GM19023 (cell line): ENCODE results near the gene ST8SIA1.

Experiments used
- ATAC-seq: cut with Tn5 transposase; IDR thresholded peaks from one replicate; pipeline ENCODE4 v1.9.1; 2021; ENCODE audit warnings: mild to moderate bottlenecking, moderate library complexity; ENCODE audit not compliant: unreplicated experiment

ST8SIA1 gene

DNA sequence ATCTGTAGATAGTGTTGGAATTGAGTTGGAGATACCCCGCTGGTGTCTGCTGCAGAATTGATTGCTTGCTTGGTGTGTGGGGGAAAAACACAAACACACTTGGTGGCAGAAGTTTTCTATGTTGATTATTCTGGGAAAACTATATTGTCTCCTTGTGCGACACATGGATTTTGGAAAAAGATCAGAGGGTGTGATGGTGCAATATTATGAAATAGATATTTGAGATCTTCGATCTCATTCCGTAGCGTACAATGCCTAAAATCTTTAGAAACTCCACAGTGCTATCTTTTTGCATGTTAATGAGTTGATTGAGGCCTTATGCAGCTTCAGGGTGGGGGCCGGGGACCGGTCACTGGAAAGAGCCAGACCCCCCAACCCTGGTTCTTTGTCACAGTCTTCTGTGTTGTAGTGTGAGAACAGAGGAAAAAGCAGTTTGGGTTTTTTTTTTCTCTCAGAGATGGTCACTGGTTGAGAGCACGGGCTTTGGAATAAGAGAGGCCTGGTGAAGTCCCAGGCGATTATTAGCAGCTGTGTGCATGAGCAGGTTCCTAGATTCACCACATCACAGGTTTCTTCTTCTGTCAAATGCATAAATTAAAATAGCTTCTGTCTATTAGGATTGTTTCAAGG is 88.2 kb downstream of the ST8SIA1 start:
- ATAC-seq: no peak

DNA sequence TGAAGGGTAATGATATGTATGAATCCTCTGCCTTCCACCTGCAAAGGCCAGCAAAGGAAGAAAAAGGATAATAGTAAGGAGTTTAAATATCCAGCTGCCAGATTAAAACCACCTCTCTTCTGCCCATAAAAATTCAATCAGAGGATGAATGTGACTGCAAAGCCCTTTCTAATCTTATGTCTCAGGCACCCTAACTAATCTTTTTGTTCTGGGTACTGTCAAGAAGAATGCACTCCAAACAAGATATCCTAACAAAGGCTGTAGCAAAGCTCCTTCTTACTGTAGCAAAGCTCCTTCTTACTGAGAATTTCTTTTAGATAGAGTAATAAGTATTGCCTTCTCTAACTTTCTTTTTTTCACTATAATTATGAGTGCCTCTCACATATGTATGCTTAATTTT is 91.8 kb downstream of the ST8SIA1 start:
- no peak for ATAC-seq

DNA sequence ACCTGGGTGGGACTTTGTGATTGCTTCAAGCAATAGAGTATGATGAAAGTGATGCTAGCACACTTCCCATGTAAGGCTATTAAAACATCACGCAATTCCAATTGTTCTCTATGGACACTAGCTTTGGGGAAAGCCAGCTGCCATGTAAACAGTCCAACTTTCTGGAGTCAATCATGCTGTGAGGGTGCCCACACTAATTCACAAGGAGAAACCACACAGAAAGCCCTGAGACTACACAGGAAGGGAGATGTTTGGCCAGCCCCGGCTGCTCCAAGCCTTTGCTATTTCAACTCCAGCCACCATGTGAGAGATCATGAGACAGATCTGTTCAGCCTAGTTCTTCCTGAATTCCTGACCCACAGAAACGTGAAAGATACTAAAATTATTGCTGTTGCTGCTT is 96.3 kb downstream of the ST8SIA1 start:
- ATAC-seq: no peak

DNA sequence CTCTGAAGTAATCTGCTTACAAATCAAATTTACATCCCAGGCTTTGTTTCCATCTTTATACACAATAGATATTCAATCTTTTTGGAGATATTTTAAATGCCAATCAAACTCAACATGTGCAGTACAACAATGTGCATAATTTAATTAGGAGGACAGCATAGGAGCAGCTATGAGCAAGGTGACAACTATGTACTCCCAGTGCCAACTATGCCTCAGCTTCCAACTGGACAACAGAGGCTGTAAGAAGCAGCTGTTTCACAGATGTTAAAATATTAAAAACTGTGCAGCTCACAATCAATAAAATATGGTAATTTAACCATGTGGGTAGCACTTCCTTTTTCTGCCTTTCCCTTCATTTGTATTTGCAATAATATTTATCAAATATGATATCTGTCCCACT is 99.9 kb downstream of the ST8SIA1 start:
- no peak for ATAC-seq

DNA sequence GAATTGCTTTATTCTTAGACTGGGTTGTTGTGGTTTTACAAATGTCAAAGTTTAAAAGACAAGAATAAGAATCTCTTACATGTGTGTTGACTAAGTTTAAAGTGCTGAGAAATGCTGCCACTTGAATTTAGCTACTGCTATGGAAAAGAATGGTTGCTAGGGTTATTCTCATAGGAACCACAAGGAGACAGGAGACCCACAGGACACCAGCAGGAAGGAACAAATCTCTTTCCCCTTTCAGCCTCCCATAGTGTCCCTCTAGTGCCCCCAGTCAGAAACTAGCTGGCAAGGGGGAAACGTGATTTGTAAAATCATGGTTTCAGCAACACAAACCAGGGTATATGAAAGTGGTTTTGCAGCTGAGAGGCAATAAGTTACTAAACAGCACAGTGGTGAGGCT is 102.7 kb downstream of the ST8SIA1 start:
- no peak for ATAC-seq

DNA sequence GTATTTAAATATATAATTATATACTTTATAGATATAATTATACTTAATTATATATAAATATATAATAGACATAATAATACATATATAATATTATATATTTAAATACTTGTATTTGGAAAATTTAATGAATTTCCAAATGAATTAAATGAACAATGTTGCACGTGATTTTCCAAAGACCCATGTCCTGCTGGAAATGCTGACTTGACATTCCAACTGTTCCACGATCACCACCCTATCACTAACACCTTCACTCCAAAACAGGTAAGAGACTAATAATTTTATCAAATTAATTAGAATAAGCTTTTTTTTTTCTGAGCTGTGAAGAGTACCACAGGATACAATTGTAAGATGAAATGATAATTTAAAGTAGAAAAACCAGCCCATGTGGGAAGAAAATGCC is 103.4 kb downstream of the ST8SIA1 start:
- ATAC-seq: no peak

DNA sequence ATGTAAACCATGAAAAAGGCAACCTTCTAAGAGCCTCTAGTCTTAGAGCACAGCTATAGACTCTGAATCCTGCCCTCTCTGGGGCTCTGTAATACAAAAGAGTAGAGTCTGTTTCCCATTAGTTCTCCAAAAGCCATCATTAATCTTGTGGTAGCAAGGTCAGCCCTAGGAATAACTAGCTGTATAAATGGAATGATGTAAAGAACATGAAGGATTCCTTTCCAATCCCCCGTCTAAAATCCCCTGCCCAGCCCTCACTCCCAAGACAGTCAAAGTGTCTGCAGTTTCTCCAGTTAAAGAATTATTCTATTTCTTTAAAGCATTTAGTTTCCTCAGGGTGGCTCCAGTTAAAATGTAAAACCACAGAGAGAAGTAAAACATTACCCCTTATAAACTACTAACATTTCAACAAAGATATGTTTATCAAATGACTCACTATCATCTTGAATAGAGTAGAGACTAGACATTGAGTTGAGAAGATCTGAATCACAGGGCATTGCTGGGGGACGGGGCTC is 104.2 kb downstream of the ST8SIA1 start:
- ATAC-seq: no peak

DNA sequence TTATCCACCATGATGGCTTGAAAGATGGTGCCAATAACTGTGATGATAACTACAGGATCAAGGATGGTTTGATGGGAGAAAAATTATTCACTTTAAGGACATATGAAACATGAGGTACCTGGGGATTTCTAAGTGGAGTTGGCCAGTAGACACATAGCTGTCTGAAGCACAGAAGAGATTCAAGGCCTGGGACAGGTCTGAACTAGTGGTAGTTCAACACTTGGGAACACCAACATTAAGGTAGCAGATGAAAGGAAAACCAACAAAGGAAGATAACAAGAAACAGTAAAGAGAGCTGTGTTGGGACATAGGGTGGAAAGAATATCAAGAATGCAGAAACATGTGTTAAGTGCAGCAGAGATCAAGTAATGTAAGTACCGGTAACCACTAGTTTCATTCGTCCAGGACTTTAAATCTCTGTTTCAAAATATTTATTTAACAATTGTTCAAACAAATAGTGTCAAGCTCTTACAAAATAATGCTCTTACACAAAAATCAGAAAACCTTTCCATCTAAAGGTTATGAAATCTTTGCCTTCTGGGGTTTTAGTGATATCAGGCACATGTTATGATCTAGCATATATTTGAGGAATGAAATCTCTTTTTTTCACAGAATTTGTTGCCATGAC is 104.7 kb downstream of the ST8SIA1 start:
- ATAC-seq: no peak

DNA sequence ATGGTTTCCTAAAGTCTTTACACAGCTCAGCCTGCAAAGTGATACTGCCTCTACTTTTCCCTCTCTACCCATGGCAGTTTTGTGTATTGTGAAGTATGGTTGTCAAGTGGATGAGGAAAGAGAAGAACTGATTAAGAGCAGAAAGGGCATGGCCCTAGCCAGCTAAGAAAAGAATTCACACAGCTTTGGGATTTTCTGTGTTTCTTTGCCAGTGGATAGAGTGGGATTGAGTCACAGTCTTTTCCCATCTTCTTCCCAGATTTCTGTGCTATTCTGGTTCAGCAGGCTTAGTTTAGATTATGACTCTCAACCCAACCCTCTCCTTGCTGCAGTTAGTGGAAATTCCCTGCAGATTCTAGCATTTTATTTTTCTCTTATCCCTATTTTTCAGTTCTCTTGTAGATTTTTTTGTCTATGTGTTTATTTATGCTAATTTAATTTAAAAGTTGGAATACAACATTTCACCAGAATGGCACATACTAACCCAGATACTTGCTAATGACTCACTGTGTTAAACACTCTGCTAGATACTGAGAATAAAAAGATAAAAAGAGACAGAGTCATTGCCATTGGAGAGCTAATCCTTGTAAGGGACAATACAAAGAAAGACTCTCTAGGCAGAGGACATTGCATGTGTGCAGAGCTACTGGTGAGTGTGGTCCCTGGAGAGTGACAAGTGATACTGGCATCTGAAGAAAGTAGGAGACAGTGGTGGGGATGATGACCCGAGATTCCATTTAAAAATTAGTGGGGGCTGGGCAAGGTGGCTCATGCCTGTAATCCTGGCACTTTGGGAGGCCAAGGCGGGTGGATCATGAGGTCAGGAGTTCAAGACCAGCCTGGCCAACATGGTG is 106.3 kb downstream of the ST8SIA1 start:
- no peak for ATAC-seq

DNA sequence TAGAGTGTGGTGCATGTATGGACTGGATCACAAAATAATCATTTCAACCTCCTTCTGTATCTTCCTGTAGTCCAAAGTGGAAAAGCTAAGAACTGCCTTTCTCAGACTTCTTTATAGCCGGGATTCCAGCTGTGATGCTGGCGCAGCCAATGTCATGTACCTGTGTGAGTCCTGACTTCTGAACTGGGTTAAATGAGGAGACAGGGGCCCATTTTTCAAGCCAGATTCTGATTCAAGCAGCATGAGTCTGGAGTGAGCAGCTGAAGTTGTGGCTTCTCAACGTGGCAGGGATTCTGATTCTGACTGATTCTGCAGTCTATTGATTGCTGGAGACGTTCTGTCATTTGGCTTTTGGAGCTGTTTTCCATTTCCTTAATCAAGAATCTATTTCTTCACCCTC is 111.2 kb downstream of the ST8SIA1 start:
- ATAC-seq: no peak

DNA sequence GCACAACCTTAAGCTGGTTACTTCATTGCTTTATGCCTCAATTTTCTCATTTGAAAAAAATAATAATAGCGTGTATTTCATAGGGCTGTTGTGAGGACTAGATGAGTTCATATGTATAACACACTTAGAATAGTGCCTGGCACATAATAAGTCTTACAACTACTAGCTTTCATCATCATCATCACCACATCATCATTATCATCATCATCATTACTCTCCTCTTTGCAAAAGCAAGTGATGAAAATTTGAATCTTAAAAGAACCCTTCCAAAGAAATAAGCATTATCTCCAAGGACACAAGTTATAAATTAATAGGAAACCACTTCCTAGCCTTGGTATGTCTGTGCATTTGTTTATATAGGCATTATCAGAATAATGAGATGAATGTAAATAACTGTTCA is 117.0 kb downstream of the ST8SIA1 start:
- no peak for ATAC-seq

DNA sequence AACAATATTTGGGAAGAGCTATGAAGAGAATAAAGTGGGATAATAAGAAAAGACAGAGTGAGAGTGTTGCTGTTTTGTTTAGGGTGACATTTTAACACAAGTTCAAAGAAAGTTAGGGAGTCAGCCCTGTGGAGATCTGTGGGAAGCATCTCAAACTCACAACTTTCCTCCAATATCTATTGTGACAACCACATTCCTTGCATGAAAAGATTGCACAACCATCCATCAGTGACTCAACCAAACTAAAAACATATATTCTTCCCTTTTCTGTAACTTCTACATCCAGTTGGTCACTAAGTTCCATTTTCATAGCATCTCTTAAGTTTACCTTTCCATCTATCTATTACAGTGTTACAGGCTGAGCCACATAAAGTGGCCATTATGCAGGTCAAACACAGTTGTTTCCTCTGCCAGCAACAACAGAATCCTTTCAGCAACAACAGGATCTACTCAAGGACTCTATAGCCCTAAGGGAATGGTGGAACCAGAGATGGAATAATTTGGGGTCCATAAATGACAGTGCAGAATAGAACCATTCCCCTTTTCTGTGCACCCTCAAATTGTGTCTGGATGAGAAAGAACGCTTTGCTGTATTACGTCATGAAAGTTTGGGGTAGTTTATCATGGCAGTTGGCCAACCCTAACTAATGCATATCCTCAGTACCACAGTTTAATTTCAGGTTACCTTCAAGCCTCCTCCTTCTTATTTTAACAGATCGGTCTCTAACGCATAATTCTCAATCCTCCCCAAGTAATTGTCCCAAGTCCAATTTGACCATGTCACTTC is 118.8 kb downstream of the ST8SIA1 start:
- no peak for ATAC-seq

DNA sequence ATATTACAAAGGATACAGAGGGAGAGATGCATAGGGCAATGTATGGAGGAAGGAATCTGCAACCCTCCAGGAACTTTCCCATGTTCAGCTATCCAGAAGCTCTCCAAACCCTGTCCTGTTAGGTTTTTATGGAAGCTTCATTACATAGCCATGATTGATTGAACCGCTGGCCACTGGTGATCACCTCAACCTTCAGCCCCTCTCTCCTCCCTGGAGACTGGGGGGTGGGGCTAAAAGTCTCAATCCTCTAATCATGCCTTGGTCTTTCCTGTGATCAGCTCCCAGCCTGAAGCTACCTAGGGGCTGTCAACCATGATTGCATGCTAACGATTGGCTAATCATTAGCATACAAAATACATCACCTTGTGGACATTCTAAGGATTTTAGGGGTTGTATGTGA is 123.4 kb downstream of the ST8SIA1 start:
- ATAC-seq: no peak

DNA sequence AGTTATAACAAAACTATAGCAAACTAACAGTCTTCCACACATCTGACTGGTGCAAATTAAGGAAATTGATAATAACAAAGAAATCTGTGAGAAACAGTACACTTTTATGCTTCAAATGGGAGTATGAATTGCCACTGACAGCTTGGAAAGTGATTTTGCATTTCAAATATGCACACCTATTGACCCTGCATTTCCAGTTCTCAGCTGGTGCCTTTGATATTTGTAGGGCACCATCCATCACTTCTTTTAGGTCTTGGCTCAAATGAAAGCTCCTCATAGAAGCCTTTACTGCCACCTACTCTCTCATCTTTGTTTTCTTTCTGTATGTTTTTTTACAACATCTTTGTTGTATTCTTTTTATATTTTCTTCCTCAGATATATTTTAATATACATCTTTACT is 125.1 kb downstream of the ST8SIA1 start:
- ATAC-seq: no peak

DNA sequence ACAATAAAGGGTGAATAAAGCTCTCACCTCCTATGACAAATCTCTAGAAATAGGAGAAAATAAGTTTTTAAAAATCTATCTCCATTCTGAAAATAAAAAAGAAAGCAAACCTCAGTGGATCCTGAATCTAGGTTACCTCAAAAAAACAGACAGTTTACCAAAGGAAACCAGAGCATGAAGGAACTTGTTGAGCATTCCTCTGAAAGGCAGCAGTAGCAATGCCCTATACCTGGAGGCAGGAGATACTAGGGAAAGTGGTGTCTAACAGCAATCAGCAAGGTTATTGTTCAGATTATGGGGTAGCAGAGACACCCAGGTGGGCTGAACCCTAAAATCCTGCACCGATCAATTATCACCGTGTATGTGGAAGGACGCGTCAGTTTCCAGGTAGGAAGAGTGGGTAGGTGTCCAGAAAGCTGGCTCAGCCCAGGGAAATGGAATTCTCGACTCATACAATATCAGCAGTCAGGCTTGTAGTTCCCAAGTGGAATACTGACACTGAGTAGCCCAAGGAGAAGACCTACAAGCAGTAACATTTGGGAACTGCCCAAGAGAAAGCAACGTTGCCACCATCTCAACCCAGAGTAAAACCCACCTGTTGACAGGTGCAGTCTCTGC is 128.3 kb downstream of the ST8SIA1 start:
- ATAC-seq: no peak

DNA sequence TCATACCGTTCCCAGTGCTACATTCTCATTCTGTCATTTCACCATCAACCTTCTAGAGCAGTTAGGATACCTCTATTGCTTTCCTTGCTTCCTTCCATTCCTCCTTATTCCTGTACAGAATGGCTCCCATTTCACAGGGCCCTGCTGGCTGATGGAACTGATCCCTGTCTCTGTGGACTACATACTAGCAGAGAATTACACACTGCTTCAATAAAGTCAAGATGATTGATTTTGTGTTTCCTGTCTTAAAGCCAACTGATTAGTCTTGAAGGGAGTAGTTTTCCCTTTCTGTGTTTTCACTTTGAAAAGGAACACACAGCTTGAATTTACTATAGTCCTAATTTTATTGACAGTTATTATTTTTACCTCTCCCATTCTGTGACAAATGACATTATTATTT is 130.1 kb downstream of the ST8SIA1 start:
- no peak for ATAC-seq

DNA sequence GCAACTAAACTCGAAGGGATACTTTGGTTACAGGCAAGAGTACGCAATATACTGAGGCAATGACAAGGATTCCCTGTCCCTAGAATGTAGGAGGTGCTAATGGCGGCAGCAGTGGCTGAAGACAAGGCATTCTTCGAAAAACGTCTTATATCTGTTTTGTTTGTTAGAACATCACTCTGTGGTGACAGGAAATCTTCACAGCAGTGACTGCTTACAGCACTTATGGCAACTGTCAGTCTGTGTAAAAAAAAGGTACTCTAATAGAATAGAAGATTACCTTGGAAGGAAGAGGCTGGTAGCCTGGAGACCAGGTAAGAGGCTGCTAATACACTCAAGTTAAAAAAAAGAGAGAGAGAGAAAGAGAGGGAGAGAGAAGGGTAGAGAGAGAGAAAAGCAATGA is 131.7 kb downstream of the ST8SIA1 start:
- ATAC-seq: no peak

DNA sequence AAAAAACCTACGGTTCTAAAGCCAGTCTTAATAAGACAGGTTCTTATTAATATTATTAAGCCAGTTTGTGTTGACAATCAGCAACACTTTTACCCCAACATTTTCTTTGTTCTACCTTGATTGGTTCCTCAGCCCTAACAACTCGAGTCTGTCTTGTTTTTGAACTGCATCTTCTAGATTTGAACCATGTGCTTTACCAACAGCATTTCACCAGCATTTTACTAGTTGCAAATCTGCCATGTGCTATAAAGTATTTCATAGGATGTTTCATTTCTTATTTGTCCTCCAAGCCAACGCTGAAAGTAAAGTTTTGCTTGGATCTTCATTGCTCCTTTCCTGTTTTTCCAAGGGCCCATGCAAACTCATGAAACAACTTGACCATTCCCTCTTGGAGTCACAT is 133.4 kb downstream of the ST8SIA1 start:
- no peak for ATAC-seq

DNA sequence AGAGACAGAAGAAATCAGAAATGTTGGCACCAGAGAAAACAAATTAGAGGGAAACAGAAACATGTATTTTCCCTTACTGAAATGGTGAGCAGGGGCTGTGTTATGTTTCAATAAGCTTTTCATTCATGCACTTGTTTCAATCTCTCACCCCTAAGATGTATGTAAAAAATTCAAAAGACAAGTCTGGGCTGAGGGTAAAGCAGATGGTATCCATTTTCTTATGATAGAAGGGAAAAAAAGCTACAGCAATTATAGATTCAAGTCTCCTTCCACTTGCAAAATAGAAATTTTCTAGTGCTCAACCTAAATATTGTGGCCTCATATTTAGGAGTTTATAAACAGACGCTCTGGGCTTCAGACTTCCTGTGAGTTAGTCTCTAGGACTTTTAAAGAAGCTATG is 138.3 kb downstream of the ST8SIA1 start:
- no peak for ATAC-seq

DNA sequence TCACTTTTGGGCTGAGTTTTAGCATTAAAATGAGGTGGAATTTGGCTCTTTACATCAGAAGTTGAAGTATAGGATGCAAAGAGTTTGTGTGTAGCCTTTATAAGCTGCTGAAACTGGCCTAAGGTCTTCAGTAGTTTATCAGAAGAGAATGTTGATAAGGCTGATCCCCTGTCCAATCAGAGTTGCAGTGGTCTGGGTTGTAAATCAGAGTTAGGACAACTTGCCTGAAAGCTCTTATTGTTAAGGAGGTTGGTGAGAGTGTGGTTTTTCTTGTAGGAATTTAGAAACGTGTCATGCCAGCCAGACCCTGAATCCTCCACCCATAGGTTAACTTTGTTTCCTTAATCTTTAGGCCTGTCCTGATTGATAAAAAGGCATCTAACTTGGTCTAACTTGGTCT is 143.5 kb downstream of the ST8SIA1 start:
- no peak for ATAC-seq

DNA sequence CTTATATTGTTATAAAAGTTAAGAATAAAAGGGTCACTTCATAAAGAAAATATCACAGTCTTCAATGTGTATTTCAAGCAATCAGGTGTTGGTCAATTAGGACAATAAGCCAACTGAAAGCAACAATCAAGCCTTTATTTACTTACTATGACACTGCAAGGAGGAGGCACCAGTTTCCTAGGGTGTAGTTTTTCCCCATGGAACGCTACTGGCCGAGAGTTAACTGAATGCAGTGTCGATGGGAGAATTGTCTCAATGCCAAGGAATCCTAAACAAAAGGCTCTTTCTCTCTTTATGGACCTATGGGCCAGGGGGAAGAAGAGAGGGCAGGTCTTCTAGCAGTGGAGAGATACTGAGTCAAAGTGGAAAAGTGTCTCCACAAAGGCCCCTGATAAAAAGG is 146.1 kb downstream of the ST8SIA1 start:
- ATAC-seq: no peak
